Activated naive CD4-positive, alpha-beta T cell treated with Interleukin-2 at 50 U/mL for 16 hours (primary cell): ENCODE measurements around the gene SMARCA2.

Experiments
- DNase-seq: peaks from one replicate; pipeline ENCODE4 v3.0.0-alpha.2; 2020

The SMARCA2 gene

DNA sequence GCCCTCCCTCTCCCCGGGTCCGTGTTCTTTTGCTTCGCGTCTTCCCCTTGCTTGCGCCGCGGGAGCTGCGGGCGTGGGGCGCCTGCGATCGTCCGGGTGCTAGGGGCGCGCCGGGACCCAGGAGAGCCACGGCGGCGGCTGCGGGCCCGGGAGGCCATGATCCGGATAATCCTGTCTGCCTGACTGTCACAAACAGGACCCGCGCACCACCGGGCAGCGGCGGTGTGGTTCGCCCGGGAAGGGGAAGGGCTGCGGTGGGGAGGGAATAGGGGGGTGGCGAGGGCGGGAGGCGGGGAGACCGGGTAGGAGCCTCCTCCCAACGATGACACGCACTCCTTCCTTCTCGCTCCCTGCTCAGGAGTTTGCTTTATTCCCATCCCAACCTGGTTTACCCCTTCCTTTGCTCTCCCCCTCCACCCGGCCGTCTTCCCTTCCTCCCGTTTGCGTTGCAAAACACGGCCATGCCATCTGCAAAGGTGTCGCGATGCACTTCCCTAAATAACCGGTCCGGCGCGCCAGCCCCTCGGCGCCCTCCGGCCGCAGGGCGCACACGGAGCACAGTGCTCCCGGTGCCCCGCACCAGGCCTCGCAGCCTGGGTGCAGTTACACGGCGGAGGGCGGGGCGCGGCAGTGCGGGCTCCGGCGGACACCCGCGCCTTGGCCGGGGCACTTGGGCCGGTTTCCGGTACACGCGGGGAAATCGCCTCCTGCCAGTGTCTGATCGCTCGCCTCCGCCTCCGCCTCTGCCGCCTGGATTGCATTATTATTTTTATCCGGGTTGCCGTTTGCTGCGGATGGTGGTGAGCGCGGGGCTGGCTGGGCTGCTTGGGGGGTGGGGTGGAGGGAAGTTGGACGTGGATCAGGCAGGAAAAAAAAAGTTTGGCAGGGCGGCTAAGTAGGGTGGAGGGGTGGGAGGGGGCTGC lies 1.5 kb downstream of the SMARCA2 start:
- DNase-seq, result peak; percentile 66

DNA sequence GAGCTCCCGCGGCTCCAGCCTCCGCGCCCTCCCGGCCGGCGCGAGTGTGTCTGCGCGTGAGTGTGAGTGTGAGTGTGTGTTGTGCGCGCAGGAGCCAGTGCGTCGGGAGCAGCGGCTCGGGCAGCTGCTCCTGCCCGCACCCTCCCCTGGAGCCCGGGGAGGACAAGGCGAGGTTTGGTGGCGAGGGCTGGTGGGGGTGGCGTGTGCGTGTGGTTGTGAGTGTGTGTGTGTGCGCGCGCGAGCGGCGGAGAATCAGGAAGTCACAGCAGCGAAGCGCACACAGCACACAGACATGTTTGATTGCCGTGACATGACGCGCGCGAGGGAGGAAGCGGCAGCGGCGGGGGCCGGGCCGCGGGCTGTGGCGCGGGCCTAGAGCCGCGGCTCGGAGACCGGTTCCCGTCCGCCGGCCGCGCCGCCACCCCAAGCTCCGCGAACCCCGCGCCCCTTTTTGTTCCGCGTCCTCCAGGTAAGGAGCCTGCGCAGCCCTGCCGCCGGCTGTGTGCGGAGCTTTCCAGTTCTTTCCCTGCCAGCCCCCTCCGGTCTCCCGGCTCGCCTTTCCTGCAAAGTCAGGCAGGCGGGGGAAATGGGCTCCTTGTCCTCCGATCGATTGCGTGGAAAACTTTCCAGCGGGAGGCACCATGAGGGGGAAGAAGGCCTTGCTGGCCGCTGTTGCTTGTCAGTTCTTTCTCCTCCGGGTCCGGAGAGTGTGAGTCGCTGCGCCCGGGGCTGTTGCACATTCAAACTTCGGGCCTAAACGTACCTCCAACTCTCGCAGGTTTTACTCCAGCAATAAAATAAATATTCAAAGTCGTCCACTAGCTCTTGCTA lies 2.4 kb downstream of the SMARCA2 start:
- DNase-seq, result peak; percentile 81

DNA sequence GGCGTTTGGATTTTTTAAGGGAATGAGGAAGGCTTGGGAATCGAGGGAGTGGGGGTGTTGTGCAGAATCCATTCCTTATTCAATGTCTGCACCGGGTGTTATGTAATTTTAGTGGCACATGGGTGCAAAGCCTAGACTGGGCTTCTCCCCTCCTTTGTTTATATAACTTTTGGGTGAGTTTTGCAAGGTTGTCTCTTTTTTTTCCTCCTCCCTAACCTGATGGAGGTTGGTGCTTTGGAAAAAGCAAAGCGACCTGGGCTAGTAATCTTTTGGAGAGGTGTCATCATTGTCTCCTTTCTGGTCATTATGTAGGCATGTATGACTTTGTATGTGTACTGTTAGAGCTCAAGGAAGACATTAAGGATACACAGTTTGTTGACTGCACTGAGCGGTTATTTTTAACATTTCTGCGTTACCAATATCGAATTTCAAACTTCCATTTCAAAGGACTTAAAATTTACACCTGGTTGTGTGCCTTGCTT lies 3.1 kb downstream of the SMARCA2 start:
- no peak for DNase-seq

DNA sequence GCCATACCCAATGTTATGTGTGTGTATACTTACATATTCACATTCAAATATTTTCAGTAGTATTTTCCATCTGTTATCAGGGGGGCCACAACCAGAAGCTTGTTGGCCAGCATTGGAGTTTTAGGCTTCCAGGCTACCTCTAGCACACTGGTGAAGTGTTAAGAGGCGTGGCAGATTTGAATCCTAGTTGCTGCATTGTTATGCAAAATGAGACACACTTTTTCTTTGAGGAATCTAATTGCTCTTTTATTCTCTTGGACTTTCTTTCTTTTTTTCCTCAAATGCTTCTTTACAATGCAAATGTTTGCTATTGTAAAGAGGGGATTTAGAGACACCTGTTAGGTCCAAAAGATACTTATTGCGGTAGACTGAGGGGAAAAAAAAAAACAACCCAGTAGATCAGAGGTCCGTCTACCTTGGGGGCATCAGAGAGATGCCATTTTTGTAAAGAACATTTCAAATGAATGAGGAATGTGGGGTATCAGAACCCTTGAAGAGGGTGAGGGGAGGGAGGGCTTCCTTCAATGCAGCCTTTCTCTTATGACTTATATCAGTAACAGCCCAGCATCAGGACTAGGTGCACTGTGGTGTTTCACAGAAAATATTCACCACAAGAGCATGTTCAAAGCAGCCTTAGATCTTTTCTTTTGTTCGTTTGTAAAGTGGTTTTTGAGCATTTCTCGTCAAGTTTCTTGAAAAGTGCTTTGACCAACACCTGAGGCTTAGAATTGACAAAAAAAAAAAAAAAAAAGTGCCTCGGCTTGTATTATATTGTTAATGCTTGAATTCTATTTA lies 3.8 kb downstream of the SMARCA2 start:
- peak; percentile 15 for DNase-seq

DNA sequence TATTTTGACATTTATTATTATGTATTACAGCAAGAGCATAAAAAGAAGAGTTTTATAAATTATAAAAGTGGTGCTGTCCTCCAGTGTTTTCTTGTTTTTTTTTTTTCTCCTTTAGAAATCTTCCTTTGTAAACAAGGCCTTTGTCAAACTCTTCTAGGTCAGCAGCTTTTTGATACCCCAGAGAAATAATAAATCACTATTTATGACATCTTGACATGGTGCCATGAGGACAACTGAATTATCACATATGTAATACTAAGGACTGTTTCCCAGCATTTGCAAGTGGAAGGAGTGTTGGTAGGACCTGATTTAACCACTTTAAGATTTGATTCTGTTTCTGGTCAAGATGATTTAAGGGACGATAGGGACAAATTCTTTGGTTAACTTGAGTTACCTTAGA lies 4.6 kb downstream of the SMARCA2 start:
- no peak for DNase-seq

DNA sequence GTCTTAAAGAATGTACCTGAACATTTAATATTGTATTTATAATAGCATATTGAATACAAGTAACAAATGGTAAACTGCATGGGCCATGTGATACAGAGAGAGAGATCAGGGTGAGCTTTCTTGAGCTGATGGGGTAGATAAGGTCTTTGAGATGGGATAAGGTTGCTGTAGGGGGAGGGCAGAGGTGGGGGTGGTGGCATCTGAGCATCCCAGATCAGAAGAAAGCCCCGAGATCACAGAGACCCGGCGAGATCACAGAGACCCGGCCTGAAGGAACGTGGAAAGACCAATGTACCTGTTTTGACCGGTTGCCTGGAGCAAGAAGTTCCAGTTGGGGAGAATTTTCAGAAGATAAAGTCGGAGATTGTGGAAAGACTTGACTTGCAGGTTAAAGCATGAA lies 6.6 kb downstream of the SMARCA2 start:
- DNase-seq, result no peak

DNA sequence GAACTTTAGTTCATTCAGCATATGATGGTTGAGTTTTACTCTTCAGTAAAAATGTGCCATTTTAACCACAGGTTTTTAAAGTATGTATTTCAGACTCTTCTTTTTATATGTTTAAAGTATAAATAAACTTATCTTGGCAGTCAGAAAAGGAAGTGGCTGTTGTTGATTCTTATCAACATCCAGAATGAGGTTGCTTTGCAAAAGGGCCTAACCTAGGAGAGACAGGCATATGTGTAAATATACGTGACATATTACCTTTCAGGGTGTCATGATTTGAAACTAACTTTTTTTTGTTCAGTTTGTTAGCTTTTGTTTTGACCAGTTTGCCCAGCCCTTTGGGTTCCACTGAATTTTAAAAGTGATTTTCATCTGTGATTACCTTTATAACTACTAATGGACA lies 7.4 kb downstream of the SMARCA2 start:
- no peak for DNase-seq

DNA sequence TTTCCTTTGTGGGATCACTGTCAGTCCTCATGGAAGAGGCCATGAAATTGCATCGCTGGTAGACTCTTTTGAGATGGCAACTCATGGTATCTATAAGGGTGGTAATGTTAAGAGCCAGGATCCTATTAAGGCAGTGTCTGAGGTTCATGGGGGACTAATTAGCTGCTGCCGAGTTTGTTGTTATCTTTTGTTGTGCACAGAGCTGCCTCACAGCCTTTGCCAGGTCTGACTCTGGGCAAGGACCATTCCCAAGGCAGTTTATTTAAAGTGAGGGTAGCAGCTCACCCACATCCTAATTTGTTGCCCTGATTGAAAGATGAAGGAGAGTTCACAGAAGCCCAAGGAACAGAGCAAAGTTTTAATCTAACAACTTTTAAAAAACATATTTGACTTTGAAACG lies 7.9 kb downstream of the SMARCA2 start:
- DNase-seq, result no peak

DNA sequence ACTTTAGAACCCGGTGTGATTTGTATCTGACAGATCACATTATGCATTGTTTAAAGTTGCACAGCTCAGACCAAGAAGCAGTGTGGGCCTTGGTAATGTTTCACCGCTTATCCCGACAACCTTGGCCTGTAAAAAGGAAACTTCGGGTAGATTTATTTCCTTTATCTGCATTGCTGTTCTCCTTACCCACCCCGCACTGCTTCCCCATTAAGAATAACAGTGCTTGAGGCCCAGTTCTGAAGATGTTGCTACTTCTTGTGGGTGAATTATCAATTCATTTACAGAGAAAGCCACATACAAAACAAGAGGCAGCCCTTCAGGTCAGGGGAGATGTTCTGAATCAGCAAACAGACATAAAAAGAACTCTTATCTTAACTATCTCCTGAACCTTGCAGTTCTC lies 8.4 kb downstream of the SMARCA2 start:
- DNase-seq, result peak; percentile 22

DNA sequence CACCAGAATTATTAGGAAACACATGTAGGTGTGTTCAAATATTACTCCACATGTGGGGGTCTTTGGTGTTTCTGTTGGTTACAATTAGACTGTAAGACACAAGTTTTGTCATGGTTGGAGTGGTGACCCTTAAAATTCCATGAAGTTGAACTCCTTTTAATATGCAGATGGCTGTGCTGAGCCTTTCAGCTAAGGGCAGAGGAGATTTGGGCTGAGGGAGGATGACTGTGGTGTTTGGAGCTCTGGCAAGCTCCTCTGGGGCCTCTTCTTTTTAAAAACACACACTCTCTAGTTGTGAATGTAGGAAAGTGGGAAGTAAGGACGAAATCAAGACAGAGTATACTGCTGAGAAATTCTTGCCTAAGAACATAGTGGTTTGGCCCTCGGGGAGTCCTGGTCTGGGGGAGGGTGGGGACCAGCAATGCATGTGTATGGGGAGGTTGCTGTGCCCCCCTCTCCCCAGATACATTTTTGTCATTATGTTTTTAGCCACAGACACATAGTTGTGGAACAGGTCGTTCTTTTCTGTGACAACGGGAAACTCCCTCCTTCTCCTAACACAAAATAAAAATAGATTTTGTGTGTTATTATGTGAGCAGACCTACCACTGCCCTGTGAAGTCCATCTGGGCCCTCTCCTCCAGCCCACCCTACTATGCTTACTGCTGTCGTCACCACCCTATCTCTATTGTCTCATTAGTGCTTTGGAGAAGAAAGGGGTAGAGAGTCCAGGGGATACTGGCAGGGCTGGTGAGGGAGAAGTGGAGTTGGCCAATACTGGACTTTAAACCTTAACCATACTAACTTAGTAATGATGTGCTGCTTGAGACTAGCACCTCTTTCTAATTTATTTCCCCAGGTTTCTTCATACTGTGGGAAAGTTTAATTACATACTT lies 10.0 kb downstream of the SMARCA2 start:
- DNase-seq, result no peak

DNA sequence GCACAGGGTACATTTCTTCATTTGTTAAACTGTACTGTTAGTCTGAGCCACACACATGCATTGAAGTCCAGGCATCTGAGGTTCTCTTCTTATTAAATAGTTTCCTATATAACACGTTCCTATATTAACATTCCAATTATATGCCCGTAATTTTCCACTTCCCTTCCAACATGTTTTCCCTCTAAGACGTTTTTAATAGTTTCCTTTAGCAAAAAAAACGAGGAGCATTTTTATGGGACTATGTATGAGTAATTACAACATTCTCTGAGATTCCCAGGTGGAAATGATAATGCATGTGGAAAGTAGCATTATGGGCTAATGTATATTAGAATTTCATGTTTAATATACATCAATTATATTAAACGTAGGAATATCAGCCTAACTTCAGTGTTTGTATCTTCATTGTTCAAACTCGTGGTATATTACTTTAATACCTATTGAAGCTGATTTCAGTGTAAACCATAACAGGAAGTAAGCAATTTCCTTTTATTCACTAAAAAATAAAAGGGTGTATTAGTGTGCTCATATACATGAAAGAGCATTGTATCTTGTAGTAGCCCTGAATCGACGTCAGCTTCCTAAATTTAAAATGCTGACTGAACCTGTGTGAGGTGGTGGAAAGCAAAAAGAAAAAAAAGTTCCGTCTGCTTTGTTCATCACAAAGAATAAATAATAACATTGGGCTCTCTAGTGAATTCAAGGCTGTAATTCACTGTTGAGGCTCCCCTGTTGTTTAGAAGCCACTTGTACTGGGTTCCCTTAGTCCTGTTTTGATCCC lies 11.3 kb downstream of the SMARCA2 start:
- no peak for DNase-seq

DNA sequence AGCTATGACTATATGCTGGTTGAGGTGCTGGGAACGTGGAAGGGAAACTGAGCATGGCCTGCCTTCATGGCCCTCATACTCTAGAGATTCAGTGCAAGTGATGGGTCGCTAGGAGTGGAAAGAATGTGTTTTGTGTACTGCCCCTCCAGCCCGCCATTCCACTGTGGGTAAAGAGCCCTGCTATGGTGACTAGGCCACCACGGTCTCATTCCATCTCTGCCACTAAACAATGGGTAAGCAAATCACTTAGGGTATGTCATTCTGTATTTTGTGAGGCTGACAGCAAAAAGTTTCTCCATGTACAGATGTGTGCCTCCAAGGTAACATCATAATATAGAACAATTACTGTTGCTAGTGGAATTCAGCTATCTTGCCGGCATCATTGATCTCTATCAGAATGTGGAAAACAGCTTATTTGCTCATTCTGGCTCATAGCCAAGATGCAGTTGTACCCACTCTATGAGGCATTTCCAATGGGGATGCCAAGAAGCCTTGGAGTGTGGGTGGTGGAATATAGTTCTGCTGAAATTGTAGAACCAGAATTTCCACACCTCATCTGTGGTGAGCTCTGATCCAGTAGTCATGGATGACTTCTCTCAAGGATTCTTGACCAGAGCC lies 12.5 kb downstream of the SMARCA2 start:
- no peak for DNase-seq

DNA sequence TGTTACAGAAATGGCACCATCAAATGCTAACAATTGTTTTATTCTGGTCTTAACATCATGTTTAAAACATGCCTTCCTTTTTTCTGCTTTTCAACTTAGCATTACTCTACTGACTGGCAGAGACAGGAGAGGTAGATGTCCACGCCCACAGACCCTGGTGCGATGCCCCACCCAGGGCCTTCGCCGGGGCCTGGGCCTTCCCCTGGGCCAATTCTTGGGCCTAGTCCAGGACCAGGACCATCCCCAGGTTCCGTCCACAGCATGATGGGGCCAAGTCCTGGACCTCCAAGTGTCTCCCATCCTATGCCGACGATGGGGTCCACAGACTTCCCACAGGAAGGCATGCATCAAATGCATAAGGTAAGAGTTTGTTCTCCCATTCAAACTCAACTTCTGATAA lies 13.7 kb downstream of the SMARCA2 start:
- no peak for DNase-seq

DNA sequence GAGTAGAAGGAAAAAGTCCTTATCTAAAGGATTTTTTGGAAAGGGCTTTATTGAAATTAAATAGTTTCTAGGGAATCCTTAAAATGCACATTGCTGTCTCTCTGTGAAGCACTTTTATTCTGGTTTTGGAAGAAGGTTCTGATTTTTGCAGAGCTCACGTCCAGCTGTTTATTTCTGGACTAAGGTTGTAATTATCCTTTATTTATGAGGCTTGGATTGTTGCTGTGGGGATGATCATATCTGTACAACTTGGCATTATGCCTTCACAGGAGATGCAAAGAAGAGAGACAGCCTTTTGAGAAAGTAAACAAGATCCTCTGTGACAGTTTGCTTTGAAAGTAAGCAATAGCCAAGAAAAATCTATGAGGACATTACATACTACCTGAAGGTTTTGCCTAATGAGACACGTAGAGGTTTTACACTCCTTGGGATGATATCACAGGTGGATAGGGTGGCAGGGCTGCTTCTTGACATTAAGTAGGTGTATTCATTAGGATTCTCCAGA lies 14.6 kb downstream of the SMARCA2 start:
- DNase-seq, result no peak

DNA sequence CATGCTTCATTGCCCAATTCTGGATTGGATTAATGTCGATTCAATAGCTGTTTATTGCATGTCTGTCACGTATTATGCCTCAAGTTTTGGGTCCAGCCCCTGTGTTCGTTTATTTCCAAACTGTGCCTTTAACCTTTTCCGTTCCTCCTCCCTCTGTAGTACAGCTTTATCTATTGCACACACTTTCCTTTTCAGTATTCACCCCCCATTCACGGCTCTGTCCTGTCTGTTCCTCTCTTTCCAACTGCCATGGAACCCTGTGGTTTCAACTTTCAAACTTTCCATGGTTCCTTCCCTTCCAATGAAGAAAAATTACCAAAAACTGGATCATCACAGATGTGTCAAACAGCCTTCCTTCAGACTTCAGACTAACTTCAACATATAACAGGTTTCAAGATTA lies 17.1 kb downstream of the SMARCA2 start:
- DNase-seq, result no peak

DNA sequence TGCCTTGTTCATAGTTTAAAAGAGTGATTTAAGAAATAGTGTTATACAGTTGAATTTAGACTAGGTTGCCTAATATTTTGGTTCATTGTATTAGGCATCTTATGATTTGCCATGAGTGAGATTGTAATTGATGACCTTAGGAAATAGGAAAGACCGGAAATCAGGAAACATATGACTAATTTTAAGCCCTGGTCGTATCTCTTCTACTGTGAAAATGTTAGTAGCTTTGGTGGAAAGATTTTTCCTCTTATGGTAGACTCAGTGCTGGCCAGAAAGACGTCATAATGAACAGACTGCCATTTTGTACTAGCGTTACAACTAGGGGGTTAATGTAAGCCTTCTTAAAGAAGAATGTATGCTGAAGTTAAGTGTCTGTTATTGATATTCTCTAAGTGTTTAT lies 21.7 kb downstream of the SMARCA2 start:
- DNase-seq, result no peak

DNA sequence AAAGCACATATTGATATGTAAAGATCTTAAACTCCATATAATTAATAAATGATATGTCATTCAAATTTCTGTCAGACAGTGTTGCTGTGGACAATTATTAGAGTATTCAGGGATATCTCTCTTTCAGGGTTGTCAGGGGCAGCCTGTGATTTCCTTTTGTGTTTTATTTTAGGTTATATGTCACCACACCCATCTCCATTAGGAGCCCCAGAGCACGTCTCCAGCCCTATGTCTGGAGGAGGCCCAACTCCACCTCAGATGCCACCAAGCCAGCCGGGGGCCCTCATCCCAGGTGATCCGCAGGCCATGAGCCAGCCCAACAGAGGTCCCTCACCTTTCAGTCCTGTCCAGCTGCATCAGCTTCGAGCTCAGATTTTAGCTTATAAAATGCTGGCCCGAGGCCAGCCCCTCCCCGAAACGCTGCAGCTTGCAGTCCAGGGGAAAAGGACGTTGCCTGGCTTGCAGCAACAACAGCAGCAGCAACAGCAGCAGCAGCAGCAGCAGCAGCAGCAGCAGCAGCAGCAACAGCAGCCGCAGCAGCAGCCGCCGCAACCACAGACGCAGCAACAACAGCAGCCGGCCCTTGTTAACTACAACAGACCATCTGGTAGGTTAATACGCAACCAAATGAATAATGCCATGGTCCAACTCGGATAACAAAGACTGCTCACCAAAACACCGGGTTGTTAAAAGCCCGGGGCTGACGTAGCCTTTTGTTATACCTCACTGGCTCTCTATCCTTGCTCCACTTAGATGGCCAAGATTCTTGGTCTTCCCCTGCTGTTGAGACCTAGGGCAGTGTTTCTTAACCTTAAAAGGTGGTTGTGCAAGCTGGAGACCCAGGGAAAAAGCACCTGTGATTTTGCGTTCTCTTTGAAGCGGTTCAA lies 24.4 kb downstream of the SMARCA2 start:
- no peak for DNase-seq

DNA sequence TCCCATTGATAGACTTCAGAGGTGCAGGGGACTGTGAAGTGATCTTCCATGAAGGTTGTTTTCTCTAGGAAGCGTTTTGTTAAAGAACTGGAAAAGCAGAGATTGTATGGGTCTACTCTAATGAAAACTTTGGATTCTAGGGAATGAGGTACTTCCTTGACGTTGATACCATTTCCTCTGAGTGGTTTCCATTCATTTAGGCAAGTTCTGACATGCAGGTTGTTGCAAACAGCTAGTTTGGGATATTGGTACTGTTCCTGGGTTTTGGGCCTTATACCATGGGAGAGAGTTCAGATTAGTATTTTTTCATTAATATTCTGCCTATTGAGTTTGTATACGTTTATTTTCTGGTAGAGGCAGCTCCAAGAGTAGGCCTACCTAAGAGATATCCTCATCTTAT lies 25.7 kb downstream of the SMARCA2 start:
- no peak for DNase-seq

DNA sequence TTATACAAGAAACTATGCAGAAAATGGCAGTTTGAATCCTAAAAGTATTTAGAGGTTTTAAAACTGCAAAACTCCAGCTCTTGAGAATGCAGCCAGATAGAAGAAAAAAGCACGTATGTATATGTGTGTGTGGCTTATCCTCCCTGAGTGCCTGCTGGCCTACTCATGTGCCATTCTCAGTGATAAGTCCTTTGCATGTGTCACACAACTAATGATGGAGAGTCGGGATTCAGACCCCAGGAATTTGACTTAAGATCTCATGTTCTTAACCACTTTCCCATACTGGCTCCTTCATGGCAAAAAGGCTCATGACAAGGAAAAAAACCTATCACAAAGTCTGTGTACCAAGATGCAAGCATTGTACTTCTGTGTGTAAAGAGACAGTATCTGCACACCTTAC lies 26.6 kb downstream of the SMARCA2 start:
- no peak for DNase-seq
